Measurements from ENCODE around the gene TCF7.

Gene TCF7

DNA sequence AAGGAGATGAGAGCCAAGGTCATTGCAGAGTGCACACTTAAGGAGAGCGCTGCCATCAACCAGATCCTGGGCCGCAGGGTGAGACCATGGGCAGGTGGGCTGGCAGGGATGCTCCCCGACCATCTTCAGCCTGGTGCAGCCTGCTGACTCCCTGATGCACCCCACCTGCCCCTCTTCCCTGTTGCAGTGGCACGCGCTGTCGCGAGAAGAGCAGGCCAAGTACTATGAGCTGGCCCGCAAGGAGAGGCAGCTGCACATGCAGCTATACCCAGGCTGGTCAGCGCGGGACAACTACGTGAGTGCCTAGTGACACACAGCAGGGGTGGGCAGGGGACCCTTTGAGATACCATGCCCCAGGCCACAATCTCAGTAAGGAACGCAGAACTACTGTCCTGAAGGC is 28.3 kb downstream of the TCF7 start:
- TF ChIP-seq, protein P1, sequence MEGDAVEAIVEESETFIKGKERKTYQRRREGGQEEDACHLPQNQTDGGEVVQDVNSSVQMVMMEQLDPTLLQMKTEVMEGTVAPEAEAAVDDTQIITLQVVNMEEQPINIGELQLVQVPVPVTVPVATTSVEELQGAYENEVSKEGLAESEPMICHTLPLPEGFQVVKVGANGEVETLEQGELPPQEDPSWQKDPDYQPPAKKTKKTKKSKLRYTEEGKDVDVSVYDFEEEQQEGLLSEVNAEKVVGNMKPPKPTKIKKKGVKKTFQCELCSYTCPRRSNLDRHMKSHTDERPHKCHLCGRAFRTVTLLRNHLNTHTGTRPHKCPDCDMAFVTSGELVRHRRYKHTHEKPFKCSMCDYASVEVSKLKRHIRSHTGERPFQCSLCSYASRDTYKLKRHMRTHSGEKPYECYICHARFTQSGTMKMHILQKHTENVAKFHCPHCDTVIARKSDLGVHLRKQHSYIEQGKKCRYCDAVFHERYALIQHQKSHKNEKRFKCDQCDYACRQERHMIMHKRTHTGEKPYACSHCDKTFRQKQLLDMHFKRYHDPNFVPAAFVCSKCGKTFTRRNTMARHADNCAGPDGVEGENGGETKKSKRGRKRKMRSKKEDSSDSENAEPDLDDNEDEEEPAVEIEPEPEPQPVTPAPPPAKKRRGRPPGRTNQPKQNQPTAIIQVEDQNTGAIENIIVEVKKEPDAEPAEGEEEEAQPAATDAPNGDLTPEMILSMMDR (IDR thresholded peaks at IDR 0.05; ENCODE audit: insufficient read depth, missing control alignments): no peak
- DNase-seq (ENCODE audit: insufficient read length, low spot score) (no peak), FAIRE-seq (no peak)

DNA sequence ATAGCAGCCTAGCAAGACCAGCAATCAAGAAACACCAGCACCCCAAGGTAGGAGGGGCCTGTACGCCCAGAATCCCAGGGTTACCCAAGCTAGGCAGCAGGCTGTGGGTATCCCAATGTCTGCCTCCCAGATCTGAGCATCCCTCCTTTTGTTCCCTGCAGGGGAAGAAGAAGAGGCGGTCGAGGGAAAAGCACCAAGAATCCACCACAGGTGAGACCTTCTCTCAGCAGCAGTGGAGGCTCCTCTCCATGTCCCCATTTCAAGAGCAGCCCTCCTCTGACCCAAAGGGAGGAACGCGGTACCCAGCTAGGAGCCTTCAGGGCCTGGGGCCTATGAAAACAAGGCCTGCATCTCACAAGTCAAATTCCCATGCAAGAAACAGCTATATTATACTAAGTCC is 28.9 kb downstream of the TCF7 start:
- TF ChIP-seq, protein P1 (IDR thresholded peaks at IDR 0.05; ENCODE audit: insufficient read depth, missing control alignments): no peak
- FAIRE-seq: no peak
- DNase-seq (ENCODE audit: insufficient read length, low spot score): no peak

DNA sequence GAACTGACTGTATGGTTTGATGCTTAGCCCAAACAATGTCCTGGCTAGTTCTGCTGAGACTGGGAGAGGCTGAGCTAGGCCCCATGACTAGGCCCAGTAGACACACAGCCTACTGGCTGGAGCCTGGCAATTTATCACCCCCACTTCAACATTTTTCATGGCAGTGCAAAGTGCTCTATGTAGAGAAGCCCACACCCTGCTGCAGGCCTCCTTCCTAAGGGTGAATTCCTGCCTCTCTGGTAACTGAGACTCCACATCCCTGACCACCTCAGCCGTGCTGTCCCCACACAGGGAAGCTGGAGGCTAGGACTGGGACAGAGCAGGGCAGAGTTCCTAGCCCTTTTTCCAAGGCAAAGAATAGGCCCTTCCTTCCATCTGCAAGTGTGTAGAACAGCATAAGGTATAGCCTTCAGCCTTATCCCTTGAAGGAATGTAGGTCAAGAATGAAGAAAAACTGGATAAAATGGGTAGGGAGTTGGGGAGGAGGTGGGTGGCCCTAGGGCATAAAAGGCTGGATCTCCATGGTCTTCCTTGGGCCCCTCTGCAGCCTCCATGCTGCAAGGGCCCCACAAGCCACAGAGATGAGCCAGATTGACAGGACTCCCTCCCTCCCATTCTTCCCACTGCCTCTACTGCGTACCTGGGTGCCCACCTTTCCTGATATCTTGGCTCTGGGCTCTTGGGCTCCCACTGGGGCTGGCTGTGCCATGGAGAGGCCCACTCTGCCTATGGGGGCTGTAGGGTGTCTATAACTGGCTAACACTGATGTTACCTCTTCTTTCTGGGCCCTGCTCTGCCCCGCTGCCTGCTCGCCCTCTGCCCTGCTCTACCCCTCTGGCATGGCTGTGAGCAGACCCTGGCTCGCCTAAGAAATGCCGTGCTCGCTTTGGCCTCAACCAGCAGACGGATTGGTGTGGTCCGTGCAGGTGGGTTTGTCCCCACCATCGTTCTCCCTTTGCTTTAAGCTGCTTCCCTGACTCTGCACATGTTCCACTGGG is 29.8 kb downstream of the TCF7 start:
- TF ChIP-seq, protein P1 (IDR thresholded peaks at IDR 0.05; ENCODE audit: insufficient read depth, missing control alignments): no peak
- DNase-seq (ENCODE audit: insufficient read length, low spot score): no peak
- FAIRE-seq: no peak

DNA sequence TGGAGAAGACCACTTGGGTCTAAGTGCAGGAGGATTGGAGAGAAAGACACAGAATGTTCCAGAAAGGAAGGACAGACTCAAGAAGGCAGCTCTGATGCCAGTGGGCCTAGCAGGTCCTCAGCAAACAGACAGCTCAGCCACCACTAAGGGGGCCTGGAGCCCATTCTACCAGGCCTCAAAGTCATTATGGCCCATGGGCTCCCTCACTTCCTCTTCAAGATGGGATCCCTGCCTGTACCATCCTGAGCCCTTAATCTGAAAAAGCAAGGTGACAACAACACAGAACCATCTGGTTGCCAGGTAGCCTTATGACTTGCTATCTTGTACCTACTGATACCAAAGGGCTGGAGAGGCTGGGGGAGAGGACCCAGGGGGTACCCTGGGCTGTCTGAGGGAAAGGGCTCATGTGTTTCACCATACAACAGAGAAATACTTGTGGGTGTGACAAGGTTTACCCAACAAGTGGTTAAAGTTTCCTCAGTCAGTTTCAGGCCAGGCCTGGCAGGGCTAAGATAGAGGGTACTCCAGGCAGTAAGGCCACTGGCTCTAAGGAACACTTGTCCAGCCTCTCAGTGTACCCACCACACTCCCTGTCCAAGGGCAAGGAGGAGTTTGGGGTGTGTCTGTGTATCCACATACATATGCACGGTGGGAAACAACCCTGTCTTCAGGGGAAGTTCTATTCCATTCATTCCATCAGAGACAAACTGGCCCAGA is 30.7 kb downstream of the TCF7 start:
- TF ChIP-seq, protein P1 (IDR thresholded peaks at IDR 0.05; ENCODE audit: insufficient read depth, missing control alignments): no peak
- no peak for FAIRE-seq
- DNase-seq (ENCODE audit: insufficient read length, low spot score): no peak

DNA sequence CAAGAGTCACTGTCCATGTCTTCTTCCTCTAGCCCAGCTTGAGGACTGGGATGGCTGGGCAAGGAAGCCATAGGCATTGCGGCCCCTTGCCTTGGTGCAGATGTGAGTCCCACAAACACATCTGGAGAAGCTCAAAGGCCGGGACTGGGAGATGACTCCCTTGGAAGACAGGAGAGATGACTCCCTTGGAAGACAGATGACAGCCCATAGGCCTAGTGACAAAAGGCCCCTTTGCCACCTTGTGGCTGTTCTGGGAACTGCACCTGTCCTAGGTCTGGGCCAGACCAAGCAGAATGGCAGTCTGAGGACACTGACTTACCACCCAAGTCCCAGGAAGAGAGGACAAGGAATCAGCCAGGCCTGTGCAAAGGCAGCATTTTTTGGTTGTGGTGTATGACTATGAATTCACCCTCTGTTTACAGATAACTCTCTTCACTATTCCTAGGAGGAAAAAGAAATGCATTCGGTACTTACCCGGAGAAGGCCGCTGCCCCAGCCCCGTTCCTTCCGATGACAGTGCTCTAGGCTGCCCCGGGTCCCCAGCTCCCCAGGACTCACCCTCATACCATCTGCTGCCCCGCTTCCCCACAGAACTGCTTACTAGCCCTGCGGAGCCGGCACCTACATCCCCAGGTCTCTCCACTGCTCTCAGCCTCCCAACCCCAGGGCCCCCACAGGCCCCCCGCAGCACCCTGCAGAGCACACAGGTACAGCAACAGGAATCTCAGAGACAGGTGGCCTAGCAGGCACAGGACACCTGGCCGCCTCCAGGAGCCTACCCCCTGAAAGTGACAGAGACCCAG is 31.5 kb downstream of the TCF7 start:
- FAIRE-seq (peak; percentile 16), DNase-seq (ENCODE audit: insufficient read length, low spot score) (peak; percentile 36)
- TF ChIP-seq, protein P1 (IDR thresholded peaks at IDR 0.05; ENCODE audit: insufficient read depth, missing control alignments): peak; percentile 75

DNA sequence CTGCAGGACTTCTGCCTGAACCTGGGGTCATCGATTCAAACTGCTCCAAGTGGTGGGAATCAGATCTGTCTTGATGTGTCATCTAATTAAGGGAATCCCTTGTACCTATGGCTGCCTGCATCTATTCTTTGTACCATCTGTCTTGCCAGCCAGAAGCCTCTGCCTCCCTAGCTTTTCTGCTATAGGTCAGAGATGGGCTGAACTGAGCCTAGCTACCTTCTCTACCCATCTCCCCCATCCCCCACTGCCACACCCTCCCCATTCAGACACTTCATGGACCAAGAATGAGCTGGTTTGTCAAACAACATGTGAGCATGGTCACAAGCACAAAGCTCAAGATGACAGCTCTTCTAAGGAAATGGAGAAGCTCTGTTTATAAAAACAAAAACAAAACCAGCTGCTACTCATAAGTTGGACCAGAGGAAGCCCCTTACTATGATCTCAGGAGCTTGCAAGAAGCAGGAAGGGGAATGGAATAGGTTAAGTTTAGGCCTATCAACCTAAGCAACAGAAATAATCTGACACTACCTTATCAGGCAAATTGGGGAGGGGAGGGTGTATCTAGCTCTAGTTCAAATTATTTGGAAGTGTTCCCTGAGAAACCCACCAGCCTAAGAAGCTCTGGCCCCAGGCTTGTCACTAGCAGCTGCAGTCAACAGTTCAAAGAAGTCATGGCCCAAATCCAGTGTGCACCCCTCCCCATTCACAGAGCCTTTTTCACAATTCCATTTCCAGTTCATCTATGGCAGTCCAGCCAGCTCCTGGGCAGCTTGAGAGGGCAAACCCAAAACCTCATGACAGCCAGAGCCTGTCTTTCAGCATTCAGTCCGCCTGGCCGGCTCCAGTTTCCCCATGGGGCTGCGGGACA is 32.4 kb downstream of the TCF7 start:
- no peak for FAIRE-seq
- DNase-seq (ENCODE audit: insufficient read length, low spot score): no peak

More for the DNA sequence above, 32.4 kb downstream of the TCF7 start:
- TF ChIP-seq, protein P1 (IDR thresholded peaks at IDR 0.05; ENCODE audit: insufficient read depth, missing control alignments): no peak

All from D721Med (cell line).